A549 (cell line): ENCODE data around the gene PELI3. TPM values are rescaled to one million over a fixed set of nuclear protein-coding genes. Genes with fewer than 3 reads are reported as not detected.
A peak's percentile ranks its signal among the peaks of the same experiment; 100 is the strongest.

Experiments
- ATAC-seq, 2 experiments: fragments of 200-7000 bp in 1 of 2; fragments of >200 bp in 1 of 2; cut with Nextera tagmentation in 1 of 2; cut with Tn5 transposase in 1 of 2; 3 replicates each; pipeline versions ENCODE4 v1.8.0 to v1.9.1; 2018 to 2020; ENCODE audit warnings: mild to moderate bottlenecking in 1 of 2, moderate library complexity in 1 of 2
- CTCF ChIA-PET: fragments of 300-600 bp; sonication (Branson Sonifier 250); formaldehyde crosslinking; extraction: SDS; loops from one replicate; lab custom pipeline; 2021; ENCODE audit warnings: antibody characterized with exemption, inconsistent platforms; lab: Yijun Ruan, JAX
- POLR2A ChIA-PET: fragments of 350-600 bp; formaldehyde crosslinking; extraction: SDS; loops from one replicate; lab custom pipeline; 2021; ENCODE audit warnings: antibody characterized with exemption, inconsistent platforms; lab: Yijun Ruan, JAX
- DNase-seq, 2 experiments: peaks; one replicate each; pipeline versions ENCODE4 v3.0.0 to v3.0.0-alpha.2; 2011 to 2016; ENCODE audit warnings: low read depth in 1 of 2, low spot score in 1 of 2
- FAIRE-seq: peaks from 2 replicates; lab custom pipeline; 2011; peaks lifted over from hg19 to GRCh38; lab: Jason Lieb, UNC
- H3K27ac ChIP-seq, 2 experiments: fragments of >200 bp; sonication (Bioruptor Twin); formaldehyde crosslinking; 3 replicates each; pipeline ENCODE4 v1.5.1; 2016 to 2017
- H3K4me1 ChIP-seq: fragments of >200 bp; sonication (Bioruptor Twin); formaldehyde crosslinking; 3 replicates; pipeline ENCODE4 v1.6.1; 2016
- H3K4me2 ChIP-seq: fragments of >200 bp; sonication (Bioruptor Twin); formaldehyde crosslinking; 3 replicates; pipeline ENCODE4 v1.6.1; 2016
- H3K4me3 ChIP-seq: fragments of >200 bp; sonication (Bioruptor Twin); formaldehyde crosslinking; 3 replicates; pipeline ENCODE4 v1.5.1; 2016
- H3K9me3 ChIP-seq: fragments of >200 bp; sonication (Bioruptor Twin); formaldehyde crosslinking; 3 replicates; pipeline ENCODE4 v1.6.1; 2016
- BHLHE40 ChIP-seq: IDR thresholded peaks from 2 replicates; pipeline ENCODE4 v1.6.1; 2012; ENCODE audit warnings: low read depth, low read length, inconsistent platforms
- CBX2 ChIP-seq: fragments of 200-600 bp; sonication (generic); IDR thresholded peaks from 2 replicates; pipeline ENCODE4 v1.6.1; 2016; ENCODE audit warnings: low read depth, mild to moderate bottlenecking, borderline replicate concordance
- CHD4 ChIP-seq: fragments of 200-600 bp; sonication (generic); IDR thresholded peaks from 2 replicates; pipeline ENCODE4 v1.6.1; 2016; ENCODE audit warnings: antibody characterized with exemption, mild to moderate bottlenecking, borderline replicate concordance
- EHF ChIP-seq: fragments of 250-450 bp; sonication (Bioruptor Pico); IDR thresholded peaks from 2 replicates; pipeline ENCODE4 v1.5.0; 2020; ENCODE audit warnings: mild to moderate bottlenecking
- EP300 ChIP-seq, 2 experiments: fragments of >200 bp; sonication (Bioruptor Twin); formaldehyde crosslinking; IDR thresholded peaks; 2 replicates in 1 of 2; 3 replicates in 1 of 2; pipeline ENCODE4 v1.6.1; 2016 to 2017
- ESRRA ChIP-seq: fragments of 150-350 bp; IDR thresholded peaks from 2 replicates; pipeline ENCODE4 v1.6.1; 2014; ENCODE audit warnings: mild to moderate bottlenecking, low read length, borderline replicate concordance
- FOSB ChIP-seq: fragments of 250-450 bp; sonication (Bioruptor Pico); IDR thresholded peaks from 2 replicates; pipeline ENCODE4 v1.5.0; 2020; ENCODE audit warnings: mild to moderate bottlenecking, moderate library complexity
- FOXS1 ChIP-seq: fragments of 250-450 bp; sonication (Bioruptor Pico); IDR thresholded peaks from 2 replicates; pipeline ENCODE4 v1.5.0; 2020; ENCODE audit warnings: mild to moderate bottlenecking, moderate library complexity
- GATA3 ChIP-seq: IDR thresholded peaks from 2 replicates; pipeline ENCODE4 v1.6.1; 2012; ENCODE audit warnings: borderline replicate concordance
- HDAC2 ChIP-seq: fragments of 200-600 bp; sonication (generic); IDR thresholded peaks from 2 replicates; pipeline ENCODE4 v1.6.1; 2016
- HEYL ChIP-seq: fragments of 250-450 bp; sonication (Bioruptor Pico); IDR thresholded peaks from 2 replicates; pipeline ENCODE4 v1.8.0; 2021; ENCODE audit warnings: mild to moderate bottlenecking, moderate library complexity
- HOXB13 ChIP-seq: fragments of 250-450 bp; sonication (Bioruptor Pico); IDR thresholded peaks from 2 replicates; pipeline ENCODE4 v1.5.0; 2020; ENCODE audit warnings: low read depth, mild to moderate bottlenecking, moderate library complexity
- JUN ChIP-seq, 2 experiments: fragments of >200 bp; sonication (Bioruptor Twin); formaldehyde crosslinking; IDR thresholded peaks; 2 replicates in 1 of 2; 3 replicates in 1 of 2; pipeline ENCODE4 v1.6.1; 2016 to 2017
- JUNB ChIP-seq: fragments of >200 bp; sonication (Bioruptor Twin); formaldehyde crosslinking; IDR thresholded peaks from 2 replicates; pipeline ENCODE4 v1.6.1; 2016
- MAFK ChIP-seq: fragments of 450-650 bp; IDR thresholded peaks from 2 replicates; pipeline ENCODE4 v1.6.1; 2014; ENCODE audit not compliant: partially characterized antibody
- MAZ ChIP-seq: fragments of 150-350 bp; IDR thresholded peaks from 2 replicates; pipeline ENCODE4 v1.6.1; 2014; ENCODE audit warnings: antibody characterized with exemption, low read depth, low read length, borderline replicate concordance
- MYC ChIP-seq: IDR thresholded peaks from 2 replicates; pipeline ENCODE4 v1.6.1; 2012; ENCODE audit warnings: mild to moderate bottlenecking, inconsistent platforms, low read length, improper control_type of control experiment, borderline replicate concordance
- NR3C1 ChIP-seq: fragments of >200 bp; sonication (Bioruptor Twin); formaldehyde crosslinking; IDR thresholded peaks from 3 replicates; pipeline ENCODE4 v1.6.1; 2017
- POLR2A ChIP-seq: IDR thresholded peaks from 2 replicates; pipeline ENCODE4 v1.6.1; 2012; ENCODE audit warnings: mild to moderate bottlenecking, low read length
- TFCP2L1 ChIP-seq: fragments of 250-450 bp; sonication (Bioruptor Pico); IDR thresholded peaks from 2 replicates; pipeline ENCODE4 v1.5.0; 2021; ENCODE audit warnings: mild to moderate bottlenecking
- ZSCAN20 ChIP-seq: fragments of 250-450 bp; sonication (Bioruptor Pico); IDR thresholded peaks from 2 replicates; pipeline ENCODE4 v1.8.0; 2022; ENCODE audit warnings: mild to moderate bottlenecking, moderate library complexity
- WGBS: methylation state at CpG from one replicate; pipeline ENCODE4 v1.1.6; 2017; ENCODE audit errors: missing lambda C conversion rate; 5-methylcytosine and 5-hydroxymethylcytosine counted together
- polyA plus RNA-seq, 4 experiments: library from polyadenylated mRNA; depleted of rRNA in 3 of 4; stranded (reverse); fragments of >200 nt; fragmentation: RNase III in 1 of 4; extraction: RNeasy Plus Mini Kit Qiagen cat#74134 plus additional on column Dnase treatment in 1 of 4; gene quantifications; 2 replicates in 3 of 4; 3 replicates in 1 of 4; pipeline ENCODE4 v1.2.3, GENCODE V29; 2011 to 2017
- TF ChIP-seq, protein P1 (sequence below): IDR thresholded peaks from 2 replicates; pipeline ENCODE4 v1.6.1; 2012; ENCODE audit warnings: low read depth, borderline replicate concordance
- TF ChIP-seq, protein P2 (sequence below): fragments of 200-600 bp; sonication (generic); IDR thresholded peaks from 2 replicates; pipeline ENCODE4 v1.6.1; 2016; ENCODE audit warnings: antibody characterized with exemption, mild to moderate bottlenecking, moderate library complexity
- TF ChIP-seq, protein P3 (sequence below): fragments of >200 bp; sonication (Bioruptor Twin); formaldehyde crosslinking; IDR thresholded peaks from 3 replicates; pipeline ENCODE4 v1.5.1; 2016
- TF ChIP-seq, protein P4 (sequence below): fragments of >200 bp; sonication (Bioruptor Twin); formaldehyde crosslinking; IDR thresholded peaks from 2 replicates; pipeline ENCODE4 v1.6.1; 2016

PELI3 gene
- polyA plus RNA-seq, 2 of the 4 experiments (the other 2 are of a cell fraction): 2.3 to 5.7 TPM

DNA sequence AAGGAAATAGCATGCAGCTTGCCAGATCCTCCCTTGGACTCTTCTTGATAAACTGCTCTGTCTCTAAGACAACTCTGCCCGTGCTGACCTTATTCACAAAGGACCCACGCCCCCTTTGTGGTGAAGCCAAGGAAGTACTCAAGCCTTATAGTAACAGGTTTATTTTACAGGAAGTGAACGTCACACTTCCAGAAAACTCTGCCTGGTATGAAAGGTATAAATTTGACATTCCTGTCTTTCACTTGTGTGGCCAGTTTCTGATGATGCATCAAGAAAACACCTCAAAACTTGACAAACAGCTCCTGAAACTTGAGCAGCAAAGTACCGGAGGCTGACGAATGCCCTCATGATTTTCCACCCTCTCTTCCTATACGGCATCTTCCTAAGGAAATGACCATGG lies 12.5 kb upstream of the PELI3 start:
- no peaks in the 10 kb centered on the region for H3K9me3 ChIP-seq
- FAIRE-seq (no peak), DNase-seq (no peak), ATAC-seq (0 out of 6 replicates have a peak, but pooled peaks have one; percentile 24 to 26)
- POLR2A ChIA-PET: no interaction called here
- 12% methylated on average over 6 of the region's 6 CpGs for WGBS
- CTCF ChIA-PET: interaction anchor here (1.0 to 1.6 kb wide), 5 partner anchors 13 to 46 kb away, joined by 3 to 6 read pairs (median 4); partner anchors contain the start of gene MRPL11
- no peak overlapping the region for H3K4me2 ChIP-seq
- no peak overlapping the region for H3K4me3 ChIP-seq
- no peak overlapping the region for H3K27ac ChIP-seq
- TF ChIP-seq MAZ (no peak), EP300 (IDR thresholded peaks at IDR 0.05) (no peak), BHLHE40 (no peak), FOXS1 (CRISPR knock-in tag) (no peak), FOSB (CRISPR knock-in tag) (no peak), CHD4 (no peak), EHF (CRISPR knock-in tag) (no peak), ESRRA (no peak), MYC (no peak), POLR2A (no peak), TFCP2L1 (CRISPR knock-in tag) (no peak)
- TF ChIP-seq, all 56 proteins: peak for 0
- no peaks in the 10 kb centered on the region for H3K4me1 ChIP-seq

DNA sequence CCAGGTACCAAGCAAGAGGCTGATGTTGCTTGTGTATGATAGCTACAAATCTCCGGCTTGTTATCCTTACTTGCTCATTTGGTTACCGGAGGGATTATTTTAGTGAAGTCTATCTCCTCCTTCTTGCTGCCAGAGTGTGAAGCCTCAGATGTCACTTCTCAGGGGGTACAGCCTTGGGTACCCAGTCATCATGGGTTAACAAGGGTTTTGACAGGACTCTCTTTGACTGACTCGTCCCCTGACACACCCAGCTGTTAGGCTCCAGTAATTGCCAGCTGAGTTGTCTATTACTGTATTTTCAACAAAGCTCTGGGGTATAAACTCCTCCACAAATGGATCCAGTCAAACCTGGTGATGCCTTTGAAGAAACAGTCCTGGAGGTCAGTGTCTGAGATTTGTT lies 11.9 kb upstream of the PELI3 start:
- Histone ChIP-seq H3K4me2 (no peak overlapping the region), H3K4me3 (no peak overlapping the region), H3K27ac (no peak overlapping the region), H3K9me3 (no peaks in the 10 kb centered on the region), H3K4me1 (no peaks in the 10 kb centered on the region)
- TF ChIP-seq, protein P1, sequence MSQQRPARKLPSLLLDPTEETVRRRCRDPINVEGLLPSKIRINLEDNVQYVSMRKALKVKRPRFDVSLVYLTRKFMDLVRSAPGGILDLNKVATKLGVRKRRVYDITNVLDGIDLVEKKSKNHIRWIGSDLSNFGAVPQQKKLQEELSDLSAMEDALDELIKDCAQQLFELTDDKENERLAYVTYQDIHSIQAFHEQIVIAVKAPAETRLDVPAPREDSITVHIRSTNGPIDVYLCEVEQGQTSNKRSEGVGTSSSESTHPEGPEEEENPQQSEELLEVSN: no peak
- no peak for TF ChIP-seq BHLHE40
- TF ChIP-seq HOXB13: no peak
- no peak for TF ChIP-seq NR3C1
- no peak for TF ChIP-seq HDAC2
- no peak for TF ChIP-seq POLR2A
- no peak for TF ChIP-seq CHD4
- TF ChIP-seq, protein P2, sequence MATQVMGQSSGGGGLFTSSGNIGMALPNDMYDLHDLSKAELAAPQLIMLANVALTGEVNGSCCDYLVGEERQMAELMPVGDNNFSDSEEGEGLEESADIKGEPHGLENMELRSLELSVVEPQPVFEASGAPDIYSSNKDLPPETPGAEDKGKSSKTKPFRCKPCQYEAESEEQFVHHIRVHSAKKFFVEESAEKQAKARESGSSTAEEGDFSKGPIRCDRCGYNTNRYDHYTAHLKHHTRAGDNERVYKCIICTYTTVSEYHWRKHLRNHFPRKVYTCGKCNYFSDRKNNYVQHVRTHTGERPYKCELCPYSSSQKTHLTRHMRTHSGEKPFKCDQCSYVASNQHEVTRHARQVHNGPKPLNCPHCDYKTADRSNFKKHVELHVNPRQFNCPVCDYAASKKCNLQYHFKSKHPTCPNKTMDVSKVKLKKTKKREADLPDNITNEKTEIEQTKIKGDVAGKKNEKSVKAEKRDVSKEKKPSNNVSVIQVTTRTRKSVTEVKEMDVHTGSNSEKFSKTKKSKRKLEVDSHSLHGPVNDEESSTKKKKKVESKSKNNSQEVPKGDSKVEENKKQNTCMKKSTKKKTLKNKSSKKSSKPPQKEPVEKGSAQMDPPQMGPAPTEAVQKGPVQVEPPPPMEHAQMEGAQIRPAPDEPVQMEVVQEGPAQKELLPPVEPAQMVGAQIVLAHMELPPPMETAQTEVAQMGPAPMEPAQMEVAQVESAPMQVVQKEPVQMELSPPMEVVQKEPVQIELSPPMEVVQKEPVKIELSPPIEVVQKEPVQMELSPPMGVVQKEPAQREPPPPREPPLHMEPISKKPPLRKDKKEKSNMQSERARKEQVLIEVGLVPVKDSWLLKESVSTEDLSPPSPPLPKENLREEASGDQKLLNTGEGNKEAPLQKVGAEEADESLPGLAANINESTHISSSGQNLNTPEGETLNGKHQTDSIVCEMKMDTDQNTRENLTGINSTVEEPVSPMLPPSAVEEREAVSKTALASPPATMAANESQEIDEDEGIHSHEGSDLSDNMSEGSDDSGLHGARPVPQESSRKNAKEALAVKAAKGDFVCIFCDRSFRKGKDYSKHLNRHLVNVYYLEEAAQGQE: no peak
- no peak for TF ChIP-seq HEYL
- TF ChIP-seq CBX2: no peak
- TF ChIP-seq GATA3: no peak
- TF ChIP-seq FOSB (CRISPR knock-in tag): no peak
- TF ChIP-seq JUN (IDR thresholded peaks at IDR 0.05): no peak
- TF ChIP-seq ZSCAN20 (CRISPR knock-in tag): no peak
- TF ChIP-seq MAFK: no peak
- TF ChIP-seq, protein P3, sequence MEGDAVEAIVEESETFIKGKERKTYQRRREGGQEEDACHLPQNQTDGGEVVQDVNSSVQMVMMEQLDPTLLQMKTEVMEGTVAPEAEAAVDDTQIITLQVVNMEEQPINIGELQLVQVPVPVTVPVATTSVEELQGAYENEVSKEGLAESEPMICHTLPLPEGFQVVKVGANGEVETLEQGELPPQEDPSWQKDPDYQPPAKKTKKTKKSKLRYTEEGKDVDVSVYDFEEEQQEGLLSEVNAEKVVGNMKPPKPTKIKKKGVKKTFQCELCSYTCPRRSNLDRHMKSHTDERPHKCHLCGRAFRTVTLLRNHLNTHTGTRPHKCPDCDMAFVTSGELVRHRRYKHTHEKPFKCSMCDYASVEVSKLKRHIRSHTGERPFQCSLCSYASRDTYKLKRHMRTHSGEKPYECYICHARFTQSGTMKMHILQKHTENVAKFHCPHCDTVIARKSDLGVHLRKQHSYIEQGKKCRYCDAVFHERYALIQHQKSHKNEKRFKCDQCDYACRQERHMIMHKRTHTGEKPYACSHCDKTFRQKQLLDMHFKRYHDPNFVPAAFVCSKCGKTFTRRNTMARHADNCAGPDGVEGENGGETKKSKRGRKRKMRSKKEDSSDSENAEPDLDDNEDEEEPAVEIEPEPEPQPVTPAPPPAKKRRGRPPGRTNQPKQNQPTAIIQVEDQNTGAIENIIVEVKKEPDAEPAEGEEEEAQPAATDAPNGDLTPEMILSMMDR: no peak
- TF ChIP-seq, protein P4, sequence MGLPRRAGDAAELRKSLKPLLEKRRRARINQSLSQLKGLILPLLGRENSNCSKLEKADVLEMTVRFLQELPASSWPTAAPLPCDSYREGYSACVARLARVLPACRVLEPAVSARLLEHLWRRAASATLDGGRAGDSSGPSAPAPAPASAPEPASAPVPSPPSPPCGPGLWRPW: no peak
- no peak for TF ChIP-seq JUNB
- POLR2A ChIA-PET: no interaction called here
- DNase-seq (no peak), FAIRE-seq (no peak), ATAC-seq (peak in 1 of 2 experiments; percentile 22; a peak in 1 of 6 replicates)
- CTCF ChIA-PET: interaction anchor here (1.0 to 1.6 kb wide), 6 partner anchors 14 to 47 kb away, joined by 3 to 6 read pairs (median 4); partner anchors contain the start of gene MRPL11
- WGBS: 53% methylated on average over 3 of the region's 3 CpGs
